GM12878 (cell line): Measurements from ENCODE around the gene SARDH. TPM values are rescaled to one million over a fixed set of nuclear protein-coding genes. Genes with fewer than 3 reads are reported as not detected.

ENCODE experiments used
- GATAD2B ChIP-seq: fragments of 450-650 bp; conservative IDR thresholded peaks from 2 replicates; pipeline ENCODE4 v1.6.1; 2017; ENCODE audit warnings: low read depth, mild to moderate bottlenecking, moderate library complexity
- IKZF2 ChIP-seq, 2 experiments: fragments of 450-650 bp; IDR thresholded peaks; 2 replicates each; pipeline ENCODE4 v1.6.1; 2017; ENCODE audit warnings: mild to moderate bottlenecking in 2 of 2, moderate library complexity in 2 of 2
- JUND ChIP-seq: IDR thresholded peaks from 2 replicates; pipeline ENCODE4 v1.6.1; 2012; ENCODE audit warnings: low read depth, mild to moderate bottlenecking, low read length, improper control_type of control experiment, moderate library complexity
- MXI1 ChIP-seq: fragments of 150-350 bp; IDR thresholded peaks from 2 replicates; pipeline ENCODE4 v1.6.1; 2011; ENCODE audit warnings: low read depth, mild to moderate bottlenecking, inconsistent platforms, low read length, improper control_type of control experiment
- NBN ChIP-seq: fragments of 450-650 bp; IDR thresholded peaks from 2 replicates; pipeline ENCODE4 v1.6.1; 2016
- PKNOX1 ChIP-seq: fragments of 450-650 bp; IDR thresholded peaks from 2 replicates; pipeline ENCODE4 v1.6.1; 2016; ENCODE audit warnings: mild to moderate bottlenecking
- SP1 ChIP-seq: IDR thresholded peaks from one replicate; pipeline ENCODE4 v1.6.1; 2011; ENCODE audit warnings: low read depth, low read length
- polyA plus RNA-seq, 11 experiments: library from polyadenylated mRNA; depleted of rRNA in 4 of 11; unstranded in 6 of 11; stranded (reverse) in 5 of 11; fragments of >200 nt; fragmentation: Nextera tagmentation in 4 of 11; fragmentation: Illumina TruSeq in 1 of 11; extraction: Ambion mirVana in 4 of 11; extraction: Trizol in 1 of 11; gene quantifications; 1 replicate in 1 of 11; 2 replicates in 10 of 11; pipeline versions ENCODE4 v1.2.1 to v1.2.3, GENCODE V29; 2011 to 2016; ENCODE audit warnings: inconsistent platforms in 2 of 11, missing spikeins in 2 of 11, low read depth in 1 of 11
- total RNA-seq, 4 experiments: library from RNA; depleted of rRNA in 3 of 4; stranded (reverse); fragments of >200 nt in 3 of 4; fragmentation: Illumina TruSeq in 1 of 4; extraction: Trizol in 1 of 4; gene quantifications; 2 replicates each; pipeline versions ENCODE4 v1.2.1 to v1.2.3, GENCODE V29; 2013 to 2021
- TF ChIP-seq, protein P1 (sequence below): fragments of 450-650 bp; formaldehyde crosslinking; IDR thresholded peaks from 2 replicates; pipeline ENCODE4 v1.4.0; 2020; ENCODE audit warnings: mild to moderate bottlenecking, moderate library complexity
- TF ChIP-seq, protein P2 (sequence below): fragments of 450-650 bp; conservative IDR thresholded peaks from 2 replicates; pipeline ENCODE4 v1.6.1; 2017; ENCODE audit warnings: mild to moderate bottlenecking, moderate library complexity

Gene SARDH
- total and polyA plus RNA-seq, 10 of the 15 experiments (the other 5 are each of a cell fraction or from before 2014, with no cell fraction given), result 0.03 to 0.15 (median 0.10) TPM; not detected in 6

GRCh38 chr9:133671371-133671770 is 66.8 kb downstream of the SARDH start (continued):
- TF ChIP-seq, protein P1, sequence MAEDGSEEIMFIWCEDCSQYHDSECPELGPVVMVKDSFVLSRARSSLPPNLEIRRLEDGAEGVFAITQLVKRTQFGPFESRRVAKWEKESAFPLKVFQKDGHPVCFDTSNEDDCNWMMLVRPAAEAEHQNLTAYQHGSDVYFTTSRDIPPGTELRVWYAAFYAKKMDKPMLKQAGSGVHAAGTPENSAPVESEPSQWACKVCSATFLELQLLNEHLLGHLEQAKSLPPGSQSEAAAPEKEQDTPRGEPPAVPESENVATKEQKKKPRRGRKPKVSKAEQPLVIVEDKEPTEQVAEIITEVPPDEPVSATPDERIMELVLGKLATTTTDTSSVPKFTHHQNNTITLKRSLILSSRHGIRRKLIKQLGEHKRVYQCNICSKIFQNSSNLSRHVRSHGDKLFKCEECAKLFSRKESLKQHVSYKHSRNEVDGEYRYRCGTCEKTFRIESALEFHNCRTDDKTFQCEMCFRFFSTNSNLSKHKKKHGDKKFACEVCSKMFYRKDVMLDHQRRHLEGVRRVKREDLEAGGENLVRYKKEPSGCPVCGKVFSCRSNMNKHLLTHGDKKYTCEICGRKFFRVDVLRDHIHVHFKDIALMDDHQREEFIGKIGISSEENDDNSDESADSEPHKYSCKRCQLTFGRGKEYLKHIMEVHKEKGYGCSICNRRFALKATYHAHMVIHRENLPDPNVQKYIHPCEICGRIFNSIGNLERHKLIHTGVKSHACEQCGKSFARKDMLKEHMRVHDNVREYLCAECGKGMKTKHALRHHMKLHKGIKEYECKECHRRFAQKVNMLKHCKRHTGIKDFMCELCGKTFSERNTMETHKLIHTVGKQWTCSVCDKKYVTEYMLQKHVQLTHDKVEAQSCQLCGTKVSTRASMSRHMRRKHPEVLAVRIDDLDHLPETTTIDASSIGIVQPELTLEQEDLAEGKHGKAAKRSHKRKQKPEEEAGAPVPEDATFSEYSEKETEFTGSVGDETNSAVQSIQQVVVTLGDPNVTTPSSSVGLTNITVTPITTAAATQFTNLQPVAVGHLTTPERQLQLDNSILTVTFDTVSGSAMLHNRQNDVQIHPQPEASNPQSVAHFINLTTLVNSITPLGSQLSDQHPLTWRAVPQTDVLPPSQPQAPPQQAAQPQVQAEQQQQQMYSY (CRISPR knock-in tag), result no peak
- no peak for TF ChIP-seq PKNOX1
- no peak for TF ChIP-seq SP1
- TF ChIP-seq JUND, result no peak
- TF ChIP-seq GATAD2B, result no peak
- TF ChIP-seq MXI1, result no peak
- TF ChIP-seq, protein P2, sequence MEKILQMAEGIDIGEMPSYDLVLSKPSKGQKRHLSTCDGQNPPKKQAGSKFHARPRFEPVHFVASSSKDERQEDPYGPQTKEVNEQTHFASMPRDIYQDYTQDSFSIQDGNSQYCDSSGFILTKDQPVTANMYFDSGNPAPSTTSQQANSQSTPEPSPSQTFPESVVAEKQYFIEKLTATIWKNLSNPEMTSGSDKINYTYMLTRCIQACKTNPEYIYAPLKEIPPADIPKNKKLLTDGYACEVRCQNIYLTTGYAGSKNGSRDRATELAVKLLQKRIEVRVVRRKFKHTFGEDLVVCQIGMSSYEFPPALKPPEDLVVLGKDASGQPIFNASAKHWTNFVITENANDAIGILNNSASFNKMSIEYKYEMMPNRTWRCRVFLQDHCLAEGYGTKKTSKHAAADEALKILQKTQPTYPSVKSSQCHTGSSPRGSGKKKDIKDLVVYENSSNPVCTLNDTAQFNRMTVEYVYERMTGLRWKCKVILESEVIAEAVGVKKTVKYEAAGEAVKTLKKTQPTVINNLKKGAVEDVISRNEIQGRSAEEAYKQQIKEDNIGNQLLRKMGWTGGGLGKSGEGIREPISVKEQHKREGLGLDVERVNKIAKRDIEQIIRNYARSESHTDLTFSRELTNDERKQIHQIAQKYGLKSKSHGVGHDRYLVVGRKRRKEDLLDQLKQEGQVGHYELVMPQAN, result no peak
- no peak for TF ChIP-seq IKZF2 (IDR thresholded peaks at IDR 0.05)
- TF ChIP-seq NBN, result no peak
